Keratinocyte (primary cell): ENCODE measurements around the gene DLL3.
A peak's percentile ranks its signal among the peaks of the same experiment; 100 is the strongest.

ENCODE experiments used
- EZH2 ChIP-seq: IDR thresholded peaks from one replicate; pipeline ENCODE4 v1.6.1; 2012; ENCODE audit warnings: inconsistent platforms, mild to moderate bottlenecking, low read length, moderate library complexity
- TF ChIP-seq, protein P1 (sequence below), 3 experiments: IDR thresholded peaks in 1 of 3; conservative IDR thresholded peaks in 1 of 3; optimal IDR thresholded peaks in 1 of 3; 2 replicates in 2 of 3; 3 replicates in 1 of 3; pipeline versions ENCODE3 to v1.5.1; 2011; ENCODE audit warnings: low read length in 3 of 3, mild to moderate bottlenecking in 3 of 3, moderate library complexity in 2 of 3, control low read depth in 1 of 3, inconsistent platforms in 1 of 3; ENCODE audit not compliant: insufficient read depth in 2 of 3; ENCODE audit errors: extremely low read depth in 1 of 3

GRCh38 chr19:39507715-39508364 is 9.1 kb downstream of the DLL3 start:
- TF ChIP-seq, protein P1, sequence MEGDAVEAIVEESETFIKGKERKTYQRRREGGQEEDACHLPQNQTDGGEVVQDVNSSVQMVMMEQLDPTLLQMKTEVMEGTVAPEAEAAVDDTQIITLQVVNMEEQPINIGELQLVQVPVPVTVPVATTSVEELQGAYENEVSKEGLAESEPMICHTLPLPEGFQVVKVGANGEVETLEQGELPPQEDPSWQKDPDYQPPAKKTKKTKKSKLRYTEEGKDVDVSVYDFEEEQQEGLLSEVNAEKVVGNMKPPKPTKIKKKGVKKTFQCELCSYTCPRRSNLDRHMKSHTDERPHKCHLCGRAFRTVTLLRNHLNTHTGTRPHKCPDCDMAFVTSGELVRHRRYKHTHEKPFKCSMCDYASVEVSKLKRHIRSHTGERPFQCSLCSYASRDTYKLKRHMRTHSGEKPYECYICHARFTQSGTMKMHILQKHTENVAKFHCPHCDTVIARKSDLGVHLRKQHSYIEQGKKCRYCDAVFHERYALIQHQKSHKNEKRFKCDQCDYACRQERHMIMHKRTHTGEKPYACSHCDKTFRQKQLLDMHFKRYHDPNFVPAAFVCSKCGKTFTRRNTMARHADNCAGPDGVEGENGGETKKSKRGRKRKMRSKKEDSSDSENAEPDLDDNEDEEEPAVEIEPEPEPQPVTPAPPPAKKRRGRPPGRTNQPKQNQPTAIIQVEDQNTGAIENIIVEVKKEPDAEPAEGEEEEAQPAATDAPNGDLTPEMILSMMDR (optimal IDR thresholded peaks at IDR 0.05 in 1 of 3, IDR thresholded peaks at IDR 0.05 in 1 of 3, conservative IDR thresholded peaks at IDR 0.05 in 1 of 3; ENCODE audit: extremely low read depth in 1 of 3, insufficient read depth in 2 of 3, low read length in 3 of 3) = no peak
- peak; percentile 17 for TF ChIP-seq EZH2
